Ishikawa (cell line): ENCODE results near the gene ANO8.

ENCODE experiments used
- CEBPB ChIP-seq: IDR thresholded peaks from 2 replicates; pipeline ENCODE4 v1.6.1; 2012
- CREB1 ChIP-seq: IDR thresholded peaks from 2 replicates; pipeline ENCODE4 v1.6.1; 2012; ENCODE audit warnings: low read depth
- EGR1 ChIP-seq: IDR thresholded peaks from 2 replicates; pipeline ENCODE4 v1.6.1; 2012
- EP300 ChIP-seq: IDR thresholded peaks from 2 replicates; pipeline ENCODE4 v1.6.1; 2012; ENCODE audit warnings: borderline replicate concordance
- FOXM1 ChIP-seq: IDR thresholded peaks from 2 replicates; pipeline ENCODE4 v1.6.1; 2012; ENCODE audit warnings: low read depth, borderline replicate concordance
- NFIC ChIP-seq: IDR thresholded peaks from 2 replicates; pipeline ENCODE4 v1.6.1; 2012
- RAD21 ChIP-seq: IDR thresholded peaks from 2 replicates; pipeline ENCODE4 v1.6.1; 2012; ENCODE audit warnings: low read depth
- TAF1 ChIP-seq: IDR thresholded peaks from 2 replicates; pipeline ENCODE4 v1.6.1; 2012; ENCODE audit warnings: low read depth, mild to moderate bottlenecking
- TCF12 ChIP-seq: IDR thresholded peaks from 2 replicates; pipeline ENCODE4 v1.6.1; 2012; ENCODE audit warnings: low read depth
- TEAD4 ChIP-seq: IDR thresholded peaks from 2 replicates; pipeline ENCODE4 v1.6.1; 2012
- YY1 ChIP-seq: IDR thresholded peaks from 2 replicates; pipeline ENCODE4 v1.6.1; 2012; ENCODE audit warnings: low read depth
- ZBTB7A ChIP-seq: IDR thresholded peaks from 2 replicates; pipeline ENCODE4 v1.6.1; 2012; ENCODE audit warnings: low read depth
- TF ChIP-seq, protein P1 (sequence below): IDR thresholded peaks from 2 replicates; pipeline ENCODE4 v1.6.1; 2012; ENCODE audit warnings: low read depth, mild to moderate bottlenecking
- TF ChIP-seq, protein P2 (sequence below): IDR thresholded peaks from 2 replicates; pipeline ENCODE4 v1.6.1; 2012
- TF ChIP-seq, protein P3 (sequence below): IDR thresholded peaks from 2 replicates; pipeline ENCODE4 v1.6.1; 2012

ANO8 gene

DNA sequence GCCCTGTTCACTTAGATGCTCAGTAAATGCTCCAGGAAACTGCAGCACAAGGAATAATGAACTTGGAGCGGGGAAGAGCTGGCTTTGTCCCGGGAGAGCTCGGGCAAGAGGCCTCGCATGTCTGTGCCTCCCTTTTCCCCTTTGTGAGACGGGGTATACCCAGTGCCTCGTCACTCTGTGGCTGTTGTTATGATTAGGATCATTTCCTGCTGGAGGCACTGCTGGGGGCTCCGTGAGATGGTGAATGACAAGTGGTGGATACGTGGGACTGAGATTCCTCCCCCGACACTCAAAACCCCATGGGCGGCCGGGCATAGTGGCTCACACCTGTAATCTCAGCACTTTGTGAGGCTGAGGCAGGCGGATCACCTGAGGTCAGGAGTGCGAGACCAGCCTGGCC lies 43.6 kb upstream of the ANO8 start:
- no peak for TF ChIP-seq TEAD4
- TF ChIP-seq EGR1, result no peak
- no peak for TF ChIP-seq TCF12
- no peak for TF ChIP-seq NFIC
- TF ChIP-seq, protein P1, sequence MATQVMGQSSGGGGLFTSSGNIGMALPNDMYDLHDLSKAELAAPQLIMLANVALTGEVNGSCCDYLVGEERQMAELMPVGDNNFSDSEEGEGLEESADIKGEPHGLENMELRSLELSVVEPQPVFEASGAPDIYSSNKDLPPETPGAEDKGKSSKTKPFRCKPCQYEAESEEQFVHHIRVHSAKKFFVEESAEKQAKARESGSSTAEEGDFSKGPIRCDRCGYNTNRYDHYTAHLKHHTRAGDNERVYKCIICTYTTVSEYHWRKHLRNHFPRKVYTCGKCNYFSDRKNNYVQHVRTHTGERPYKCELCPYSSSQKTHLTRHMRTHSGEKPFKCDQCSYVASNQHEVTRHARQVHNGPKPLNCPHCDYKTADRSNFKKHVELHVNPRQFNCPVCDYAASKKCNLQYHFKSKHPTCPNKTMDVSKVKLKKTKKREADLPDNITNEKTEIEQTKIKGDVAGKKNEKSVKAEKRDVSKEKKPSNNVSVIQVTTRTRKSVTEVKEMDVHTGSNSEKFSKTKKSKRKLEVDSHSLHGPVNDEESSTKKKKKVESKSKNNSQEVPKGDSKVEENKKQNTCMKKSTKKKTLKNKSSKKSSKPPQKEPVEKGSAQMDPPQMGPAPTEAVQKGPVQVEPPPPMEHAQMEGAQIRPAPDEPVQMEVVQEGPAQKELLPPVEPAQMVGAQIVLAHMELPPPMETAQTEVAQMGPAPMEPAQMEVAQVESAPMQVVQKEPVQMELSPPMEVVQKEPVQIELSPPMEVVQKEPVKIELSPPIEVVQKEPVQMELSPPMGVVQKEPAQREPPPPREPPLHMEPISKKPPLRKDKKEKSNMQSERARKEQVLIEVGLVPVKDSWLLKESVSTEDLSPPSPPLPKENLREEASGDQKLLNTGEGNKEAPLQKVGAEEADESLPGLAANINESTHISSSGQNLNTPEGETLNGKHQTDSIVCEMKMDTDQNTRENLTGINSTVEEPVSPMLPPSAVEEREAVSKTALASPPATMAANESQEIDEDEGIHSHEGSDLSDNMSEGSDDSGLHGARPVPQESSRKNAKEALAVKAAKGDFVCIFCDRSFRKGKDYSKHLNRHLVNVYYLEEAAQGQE, result no peak
- no peak for TF ChIP-seq TAF1

DNA sequence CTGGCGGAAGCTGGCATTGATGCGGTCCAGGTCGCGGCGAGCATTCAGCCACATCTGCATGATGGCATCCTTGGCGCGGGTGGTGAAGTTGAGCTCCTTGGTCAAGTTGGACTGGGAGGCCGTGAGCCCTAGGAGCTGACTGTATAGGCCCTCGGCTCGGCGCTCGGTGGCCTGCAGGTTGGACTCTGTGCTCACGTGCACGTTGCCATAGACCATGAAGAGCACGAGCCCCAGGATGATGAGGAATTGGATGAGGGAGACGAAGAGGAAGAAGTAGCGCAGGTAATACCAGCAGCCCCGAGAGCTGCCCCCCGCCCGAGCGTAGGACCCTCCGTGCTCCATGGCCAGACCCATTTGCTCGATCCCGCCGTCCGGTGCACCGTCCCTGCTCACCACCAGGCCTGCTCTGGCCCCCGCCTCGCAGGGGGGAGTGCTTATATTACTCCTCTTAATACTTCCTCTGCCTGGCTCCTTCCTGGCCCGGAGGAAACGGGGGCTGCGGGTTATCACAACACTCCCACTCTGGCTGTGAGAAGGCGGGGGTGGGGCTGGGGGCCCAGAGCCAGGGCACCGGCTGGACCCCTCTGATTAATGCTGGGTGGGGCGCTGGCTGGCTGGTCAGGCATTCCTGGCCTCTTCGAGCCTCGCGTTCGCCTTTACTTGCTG lies 42.4 kb upstream of the ANO8 start, which contains the start of gene PLVAP:
PLVAP (minus strand) TSS at position 408 of the 666 bp plus-strand sequence; CDS start at position 354, 54 bp downstream.
- TF ChIP-seq YY1, result no peak
- no peak for TF ChIP-seq NFIC
- TF ChIP-seq EP300, result no peak
- no peak for TF ChIP-seq EGR1
- no peak for TF ChIP-seq TCF12
- TF ChIP-seq ZBTB7A, result no peak
- no peak for TF ChIP-seq FOXM1
- TF ChIP-seq, protein P2, sequence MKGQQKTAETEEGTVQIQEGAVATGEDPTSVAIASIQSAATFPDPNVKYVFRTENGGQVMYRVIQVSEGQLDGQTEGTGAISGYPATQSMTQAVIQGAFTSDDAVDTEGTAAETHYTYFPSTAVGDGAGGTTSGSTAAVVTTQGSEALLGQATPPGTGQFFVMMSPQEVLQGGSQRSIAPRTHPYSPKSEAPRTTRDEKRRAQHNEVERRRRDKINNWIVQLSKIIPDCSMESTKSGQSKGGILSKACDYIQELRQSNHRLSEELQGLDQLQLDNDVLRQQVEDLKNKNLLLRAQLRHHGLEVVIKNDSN, result no peak
- TF ChIP-seq, protein P3, sequence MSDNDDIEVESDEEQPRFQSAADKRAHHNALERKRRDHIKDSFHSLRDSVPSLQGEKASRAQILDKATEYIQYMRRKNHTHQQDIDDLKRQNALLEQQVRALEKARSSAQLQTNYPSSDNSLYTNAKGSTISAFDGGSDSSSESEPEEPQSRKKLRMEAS, result no peak
- no peak for TF ChIP-seq CEBPB
- TF ChIP-seq CREB1, result no peak
- no peak for TF ChIP-seq RAD21
- TF ChIP-seq TEAD4, result no peak
- no peak for TF ChIP-seq TAF1
- TF ChIP-seq, protein P1, result no peak

DNA sequence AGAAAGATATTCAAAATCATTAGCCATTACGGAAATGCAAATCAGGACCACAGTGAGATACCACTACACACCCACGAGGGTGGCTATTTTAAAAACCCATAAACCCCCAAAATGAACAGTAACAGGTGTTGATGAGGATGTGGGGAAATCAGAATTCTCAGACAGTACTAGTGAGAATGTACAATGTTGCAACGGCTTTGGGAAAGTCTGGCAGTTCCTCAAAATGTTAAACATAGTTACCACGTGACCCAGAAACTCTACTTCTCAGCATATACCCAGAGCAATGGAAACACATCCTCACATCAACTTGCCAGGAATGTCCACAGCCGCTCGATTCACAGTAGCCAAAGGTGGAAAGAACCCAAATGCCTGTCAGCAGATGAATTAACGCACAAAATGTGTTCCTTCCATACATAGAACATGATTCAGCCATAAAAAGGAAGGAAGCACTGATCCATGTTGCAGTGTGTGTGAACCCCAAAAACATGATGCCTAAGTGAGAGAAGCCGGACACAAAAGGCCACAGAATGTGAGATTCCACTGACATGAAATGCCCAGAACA lies 35.5 kb upstream of the ANO8 start:
- TF ChIP-seq CEBPB, result no peak
- TF ChIP-seq, protein P3, result no peak
- TF ChIP-seq, protein P1, result no peak
- no peak for TF ChIP-seq EP300
- TF ChIP-seq NFIC, result no peak
- no peak for TF ChIP-seq TAF1
- TF ChIP-seq RAD21, result no peak
- no peak for TF ChIP-seq EGR1
- no peak for TF ChIP-seq FOXM1
- no peak for TF ChIP-seq TEAD4
- TF ChIP-seq CREB1, result no peak
- TF ChIP-seq ZBTB7A, result no peak
- no peak for TF ChIP-seq YY1
- TF ChIP-seq, protein P2, result no peak
- TF ChIP-seq TCF12, result no peak

DNA sequence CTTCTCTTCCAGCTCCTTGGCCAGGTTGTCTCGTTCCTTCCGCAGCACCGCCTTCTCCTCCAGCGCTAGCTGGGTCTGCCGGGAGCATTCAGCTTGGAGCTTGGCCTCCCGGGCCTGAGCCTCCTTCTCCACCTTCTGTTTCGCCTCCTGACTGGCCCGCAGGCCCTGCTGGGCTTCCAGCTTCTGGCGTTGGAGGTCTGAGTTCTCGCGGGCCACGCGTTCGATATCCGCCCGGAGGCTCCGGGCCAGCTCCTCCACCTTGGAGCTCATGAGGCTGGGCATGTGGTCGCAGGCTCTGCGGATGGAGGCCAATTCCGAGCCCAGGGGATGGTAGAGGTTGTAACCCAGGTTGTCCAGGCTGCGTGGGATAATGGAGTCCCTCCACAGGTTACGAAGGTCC lies 30.7 kb upstream of the ANO8 start:
- no peak for TF ChIP-seq RAD21
- no peak for TF ChIP-seq NFIC
- no peak for TF ChIP-seq CREB1
- no peak for TF ChIP-seq ZBTB7A
- TF ChIP-seq, protein P1, result no peak
- no peak for TF ChIP-seq TAF1
- TF ChIP-seq CEBPB, result no peak
- TF ChIP-seq TCF12, result no peak
- no peak for TF ChIP-seq YY1
- no peak for TF ChIP-seq EGR1
- TF ChIP-seq, protein P2, result no peak
- TF ChIP-seq FOXM1, result no peak
- TF ChIP-seq, protein P3, result no peak
